NCI-H1436 (cell line): Measurements from ENCODE around the gene ARHGEF35.
"Not testable (repeated sequence)": the region's sequence is repeated elsewhere in the genome, so short reads cannot be mapped to it uniquely, and the experiment has no call there.

Experiments
- DNase-seq: peaks from one replicate; lab custom pipeline; 2025; lab: John Stamatoyannopoulos, UW

Gene ARHGEF35

DNA sequence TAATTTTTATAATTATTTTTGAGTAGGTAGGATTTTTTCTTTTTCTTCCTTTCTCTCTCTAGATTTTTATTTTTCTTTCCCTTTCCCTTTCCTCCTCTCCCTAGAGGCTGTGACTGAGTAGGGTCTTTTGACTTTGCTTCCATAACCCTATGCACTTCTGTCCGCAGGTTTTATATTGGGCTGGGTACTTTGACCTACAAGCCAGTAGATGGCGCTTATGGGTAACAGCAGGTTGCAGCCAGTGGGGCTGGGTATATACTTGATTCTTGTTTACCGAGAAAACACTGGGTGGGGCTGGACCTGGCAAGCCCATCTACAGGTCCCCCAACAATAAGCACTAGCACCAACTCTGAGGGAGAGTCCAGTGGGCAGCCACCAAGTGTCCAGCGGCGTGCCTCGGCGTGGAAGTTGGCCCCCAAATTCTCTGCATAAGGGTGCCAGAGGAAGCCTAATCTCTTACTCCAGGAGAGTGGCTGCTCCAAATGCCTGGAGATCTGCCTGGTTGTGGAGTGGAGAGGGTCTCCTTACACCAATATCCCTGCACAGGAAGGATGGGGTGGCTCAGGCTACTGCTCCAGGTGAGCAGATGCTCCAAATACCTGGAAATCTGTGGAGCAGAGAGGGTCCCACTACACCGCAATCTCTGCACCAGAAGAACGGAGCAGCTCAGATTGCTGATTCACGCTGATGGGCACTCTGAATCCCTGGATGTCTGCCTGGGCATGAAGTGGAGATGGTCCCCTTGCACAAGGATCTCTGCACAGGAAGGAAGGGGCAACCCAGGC is 17.1 kb downstream of the ARHGEF35 start:
- not testable (repeated sequence) for DNase-seq

DNA sequence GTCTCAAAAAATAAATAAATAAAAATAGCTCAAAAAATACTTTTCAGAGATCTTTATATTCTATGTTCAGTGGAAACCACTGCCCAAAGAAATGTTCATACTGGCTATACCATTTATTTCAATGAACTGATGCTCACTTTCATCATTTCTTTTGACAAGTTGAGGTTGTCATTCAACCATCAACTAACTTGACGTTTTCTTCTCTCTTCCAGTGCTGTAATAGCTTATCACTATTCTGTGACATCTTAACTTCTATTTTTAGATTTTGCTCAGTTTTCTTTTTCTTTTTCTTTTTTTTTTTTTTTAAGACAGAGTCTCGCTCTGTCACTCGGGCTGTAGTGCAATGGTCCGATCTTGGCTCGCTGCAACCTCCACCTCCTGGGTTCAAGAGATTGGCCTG is 21.0 kb downstream of the ARHGEF35 start:
- no peak for DNase-seq

DNA sequence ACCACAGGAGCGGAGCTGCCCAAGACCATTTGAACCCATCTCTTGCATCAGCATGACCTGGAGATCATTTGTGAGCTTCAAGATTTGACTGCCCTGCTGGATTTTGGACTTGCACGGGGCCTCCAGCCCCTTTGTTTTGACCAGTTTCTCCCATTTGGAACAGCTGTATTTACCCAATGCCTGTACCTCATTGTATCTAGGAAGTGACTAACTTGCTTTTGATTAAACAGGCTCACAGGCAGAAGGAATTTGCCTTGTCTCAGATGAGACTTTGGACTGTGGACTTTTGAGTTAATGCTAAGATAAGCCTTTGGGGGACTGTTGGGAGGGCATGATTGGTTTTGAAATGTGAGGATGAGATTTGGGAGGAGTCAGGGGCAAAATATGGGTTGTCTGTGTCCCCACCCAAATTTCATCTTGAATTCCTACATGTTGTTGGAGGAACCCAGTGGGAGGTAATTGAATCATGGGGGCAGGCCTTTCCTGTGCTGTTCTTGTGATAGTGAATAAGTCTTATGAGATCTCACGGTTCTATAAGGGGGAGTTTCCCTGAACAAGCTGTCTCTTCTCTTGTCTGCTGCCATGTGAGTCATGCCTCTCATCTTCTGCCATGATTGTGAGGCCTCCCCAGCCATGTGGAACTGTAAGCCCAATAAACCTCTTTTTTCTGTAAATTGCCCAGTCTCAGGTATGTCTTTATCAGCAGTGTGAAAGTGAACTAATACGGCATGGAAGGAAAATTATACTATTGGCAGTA is 23.9 kb downstream of the ARHGEF35 start:
- not testable (repeated sequence) for DNase-seq

DNA sequence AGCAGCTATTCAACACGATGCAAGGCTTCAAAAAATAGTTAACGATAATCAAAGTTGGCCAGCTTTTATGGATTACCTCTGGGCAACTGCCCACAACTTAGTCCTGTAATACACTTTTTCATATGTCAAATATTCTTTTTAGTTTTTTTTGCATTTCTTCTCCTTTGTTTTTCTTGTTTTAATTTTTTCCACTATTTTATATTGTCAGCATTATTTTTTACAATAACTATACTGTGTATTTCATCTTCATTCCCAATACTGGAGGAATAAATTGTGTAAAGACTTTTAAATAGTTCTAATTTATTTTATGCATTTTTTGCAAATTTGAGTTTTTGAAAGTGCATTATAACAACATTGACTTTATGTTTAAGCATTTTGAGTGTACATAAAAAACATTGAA is 30.8 kb downstream of the ARHGEF35 start:
- no peak for DNase-seq

DNA sequence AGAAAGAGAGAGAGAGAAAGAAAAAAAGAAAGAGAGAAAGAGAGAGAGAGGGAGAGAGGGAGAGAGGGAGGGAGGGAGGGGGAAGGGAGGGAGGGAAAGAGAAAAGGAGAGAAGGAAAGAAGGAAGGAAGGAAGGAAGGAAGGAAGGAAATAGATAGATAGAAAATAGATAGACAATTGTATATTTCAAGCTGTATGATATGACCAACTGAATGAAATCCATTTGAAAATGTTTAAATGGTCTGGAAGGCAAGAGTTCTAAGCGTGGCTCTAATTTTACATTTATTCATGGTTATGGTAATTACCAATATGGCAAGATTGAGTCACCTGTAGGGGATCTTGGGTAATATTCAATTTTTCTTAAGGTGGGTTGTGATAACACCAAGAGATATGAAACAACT is 36.8 kb downstream of the ARHGEF35 start:
- DNase-seq, result no peak

DNA sequence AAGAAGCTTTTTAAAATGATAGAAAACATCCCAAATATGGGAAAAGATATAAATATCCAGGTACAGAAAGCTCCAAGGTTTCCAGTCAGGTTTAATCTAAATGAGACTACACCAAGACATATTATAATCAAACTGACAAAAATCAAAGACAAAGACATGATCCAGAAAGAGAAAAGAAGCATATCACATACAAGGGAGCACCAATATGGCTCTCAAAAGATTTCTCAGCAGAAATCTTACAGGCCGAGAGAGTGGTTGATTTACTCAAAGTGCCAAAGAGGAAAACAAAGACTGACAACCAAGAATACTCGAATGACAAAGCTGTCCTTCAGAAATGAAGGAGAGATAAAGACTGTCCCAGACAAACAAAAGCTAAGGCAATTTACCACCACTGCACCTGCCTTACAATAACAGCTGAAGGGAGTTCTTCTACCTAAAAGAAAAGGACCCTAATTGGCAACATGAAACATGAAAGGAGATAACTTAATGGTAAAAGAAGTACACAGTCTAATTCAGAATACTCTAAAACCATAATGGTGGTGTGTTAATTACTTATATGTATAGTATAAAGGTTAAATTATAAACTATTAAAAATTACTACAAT is 47.3 kb downstream of the ARHGEF35 start:
- DNase-seq, result no peak

DNA sequence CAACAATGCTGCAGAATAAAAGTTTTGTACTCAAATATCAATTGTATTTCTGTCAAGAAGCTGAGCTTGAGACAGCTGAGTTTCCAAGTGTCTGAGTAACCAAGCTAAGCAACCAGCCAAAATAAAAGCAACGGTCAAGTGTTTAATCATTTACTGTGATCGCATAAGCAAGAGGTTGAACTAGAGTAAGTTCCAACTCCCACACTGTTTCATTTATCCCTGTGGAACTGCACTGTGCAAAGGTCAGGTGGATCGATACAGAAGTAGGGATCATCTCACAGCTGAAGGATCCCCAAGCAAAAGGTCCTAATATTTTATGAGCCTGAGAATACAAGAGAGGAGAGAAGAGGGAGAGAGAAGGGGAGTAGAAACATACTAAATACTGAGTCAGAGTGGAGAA is 51.2 kb downstream of the ARHGEF35 start:
- no peak for DNase-seq

DNA sequence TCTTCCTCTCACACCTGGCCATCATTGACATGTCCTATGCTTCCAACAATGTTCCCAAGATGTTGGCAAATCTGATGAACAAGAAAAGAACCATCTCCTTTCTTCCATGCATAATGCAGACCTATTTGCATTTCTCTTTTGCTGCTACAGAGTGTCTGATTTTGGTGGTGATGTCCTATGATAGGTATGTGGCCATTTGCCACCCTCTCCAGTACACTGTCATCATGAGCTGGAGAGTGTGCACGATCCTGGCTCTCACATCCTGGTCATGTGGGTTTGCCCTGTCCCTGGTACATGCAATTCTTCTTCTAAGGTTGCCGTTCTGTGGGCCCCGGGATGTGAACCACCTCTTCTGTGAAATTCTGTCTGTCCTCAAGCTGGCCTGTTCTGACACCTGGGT is 53.4 kb downstream of the ARHGEF35 start:
- no peak for DNase-seq

DNA sequence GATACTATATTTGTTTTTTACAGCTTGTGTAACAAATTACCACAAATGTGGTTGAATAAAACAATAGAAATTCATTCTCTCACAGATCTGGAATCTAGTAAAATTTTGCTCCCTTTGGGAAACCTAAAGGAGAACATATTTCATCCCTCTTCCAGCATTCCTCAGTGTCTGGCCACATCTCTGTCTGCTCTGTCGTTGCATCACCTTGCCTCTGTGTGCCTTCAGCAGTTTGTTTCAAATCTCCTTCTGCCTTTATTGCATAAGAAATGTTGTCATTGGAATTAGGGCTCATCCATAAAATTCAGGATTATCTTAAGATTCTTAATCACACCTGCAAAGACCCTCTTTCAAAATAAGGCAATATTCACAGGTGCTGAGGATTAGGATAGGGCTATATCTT is 58.1 kb downstream of the ARHGEF35 start:
- DNase-seq, result no peak
